A673 (cell line): ENCODE data around the gene GPR37. TPM values are rescaled to one million over a fixed set of nuclear protein-coding genes. Genes with fewer than 3 reads are reported as not detected.

ENCODE experiments used
- BruUV-seq: library from RNA; stranded (reverse); fragments of 400-500 nt; replicated peaks from 2 replicates; lab custom pipeline; 2021; lab: Mats Ljungman, UMichigan
- CTCF ChIA-PET: fragments of 300-600 bp; sonication (Branson Sonifier 250); formaldehyde crosslinking; loops from one replicate; lab custom pipeline; 2022; ENCODE audit warnings: antibody characterized with exemption; lab: Charles Lee
- POLR2A ChIA-PET: fragments of 300-600 bp; sonication (Branson Sonifier 250); formaldehyde crosslinking; loops from one replicate; lab custom pipeline; 2022; ENCODE audit warnings: antibody characterized with exemption; ENCODE audit not compliant: low non-redundant PET; lab: Charles Lee
- DNase-seq: peaks from one replicate; pipeline ENCODE4 v3.0.0-alpha.2; 2015; ENCODE audit warnings: low spot score
- H3K27ac ChIP-seq: fragments of 200-600 bp; sonication (generic); 2 replicates; pipeline ENCODE4 v1.5.1; 2016; ENCODE audit warnings: mixed run types, low read depth, mild to moderate bottlenecking, mixed read lengths, antibody characterized with exemption, low read length; ENCODE audit not compliant: poor library complexity, severe bottlenecking
- H3K27me3 ChIP-seq: fragments of 200-600 bp; sonication (generic); replicated peaks from 2 replicates; pipeline ENCODE4 v1.6.1; 2017; ENCODE audit warnings: mixed run types, low read depth, mild to moderate bottlenecking, mixed read lengths, antibody characterized with exemption, low read length; ENCODE audit not compliant: insufficient read depth, poor library complexity
- H3K36me3 ChIP-seq: fragments of 200-600 bp; sonication (generic); 2 replicates; pipeline ENCODE4 v1.6.1; 2016; ENCODE audit warnings: mixed run types, mild to moderate bottlenecking, mixed read lengths, antibody characterized with exemption, low read length; ENCODE audit not compliant: insufficient read depth, poor library complexity, severe bottlenecking
- H3K4me1 ChIP-seq: fragments of 200-600 bp; sonication (generic); 2 replicates; pipeline ENCODE4 v1.6.1; 2017; ENCODE audit warnings: mixed run types, mild to moderate bottlenecking, mixed read lengths, antibody characterized with exemption, low read length; ENCODE audit not compliant: insufficient read depth, poor library complexity, severe bottlenecking
- H3K4me3 ChIP-seq: fragments of 200-600 bp; sonication (generic); 2 replicates; pipeline ENCODE4 v1.5.1; 2016; ENCODE audit warnings: low read depth, mixed run types, mild to moderate bottlenecking, mixed read lengths, low read length; ENCODE audit not compliant: poor library complexity, severe bottlenecking
- H3K9me3 ChIP-seq: fragments of 200-600 bp; sonication (generic); 2 replicates; pipeline ENCODE4 v1.6.1; 2016; ENCODE audit warnings: mixed run types, low read depth, mild to moderate bottlenecking, mixed read lengths, antibody characterized with exemption, low read length; ENCODE audit not compliant: poor library complexity, severe bottlenecking
- CTCF ChIP-seq: fragments of 300-800, 200-600 bp; sonication (generic); conservative IDR thresholded peaks from 2 replicates; pipeline ENCODE4 v1.5.1; 2017; ENCODE audit warnings: low read depth, mild to moderate bottlenecking, antibody characterized with exemption, low read length, moderate library complexity, mixed read lengths
- EZH2 ChIP-seq: fragments of 200-600 bp; sonication (generic); IDR thresholded peaks from 2 replicates; pipeline ENCODE4 v1.6.1; 2017; ENCODE audit warnings: borderline replicate concordance, low read depth, mild to moderate bottlenecking, mixed read lengths, antibody characterized with exemption, low read length; ENCODE audit not compliant: poor library complexity, severe bottlenecking
- intact Hi-C: fragments of 100-400 bp; cut with micrococcal nuclease; formaldehyde crosslinking; loops from one replicate; pipeline ENCODE4 v1.10.0; 2022; ENCODE audit not compliant: unreplicated experiment
- total RNA-seq: library from RNA; stranded (reverse); gene quantifications from 2 replicates; pipeline ENCODE4 v1.2.3, GENCODE V29; 2021

The GPR37 gene
- total RNA-seq, 1 experiment from 2014 or later: 0.67 TPM

GRCh38 chr7:124811341-124811740, 45.7 kb upstream of the GPR37 start:
- no peak for DNase-seq
- no peaks in the 10 kb centered on the region for H3K36me3 ChIP-seq
- ChIA-PET CTCF (no interaction called here), POLR2A (no interaction called here)
- no peak overlapping the region for H3K27ac ChIP-seq
- H3K9me3 ChIP-seq: no peaks in the 10 kb centered on the region
- H3K4me3 ChIP-seq: no peak overlapping the region
- H3K27me3 ChIP-seq: no peaks in the 10 kb centered on the region
- intact Hi-C loops: no loop called here
- TF ChIP-seq EZH2: no peak
- TF ChIP-seq CTCF: no peak
- H3K4me1 ChIP-seq: no peaks in the 10 kb centered on the region
- no TSS peak for BruUV-seq

- H3K27me3 ChIP-seq: no peaks in the 10 kb centered on the region
- no TSS peak for BruUV-seq
- TF ChIP-seq EZH2 (no peak), CTCF (no peak)
- H3K9me3 ChIP-seq: no peaks in the 10 kb centered on the region
- ChIA-PET CTCF (no interaction called here), POLR2A (no interaction called here)
- H3K4me3 ChIP-seq: no peak overlapping the region
- no peak for DNase-seq
- H3K27ac ChIP-seq: no peak overlapping the region
- intact Hi-C loops: no loop called here
- no peaks in the 10 kb centered on the region for H3K4me1 ChIP-seq
- no peaks in the 10 kb centered on the region for H3K36me3 ChIP-seq
Observed at GRCh38 chr7:124810605-124811004, 45.0 kb upstream of the GPR37 start.

- no peak for DNase-seq
- H3K9me3 ChIP-seq: no peaks in the 10 kb centered on the region
- H3K4me1 ChIP-seq: no peaks in the 10 kb centered on the region
- no peak overlapping the region for H3K4me3 ChIP-seq
- no TSS peak for BruUV-seq
- intact Hi-C loops: no loop called here
- H3K27me3 ChIP-seq: no peaks in the 10 kb centered on the region
- no peak overlapping the region for H3K27ac ChIP-seq
- ChIA-PET CTCF (no interaction called here), POLR2A (no interaction called here)
- no peaks in the 10 kb centered on the region for H3K36me3 ChIP-seq
- TF ChIP-seq EZH2 (no peak), CTCF (no peak)
Observed at GRCh38 chr7:124808206-124808605, 42.6 kb upstream of the GPR37 start.
